Measurements from ENCODE around the gene ZNF777.
"Not testable (repeated sequence)": the region's sequence is repeated elsewhere in the genome, so short reads cannot be mapped to it uniquely, and the experiment has no call there.

The ZNF777 gene

DNA sequence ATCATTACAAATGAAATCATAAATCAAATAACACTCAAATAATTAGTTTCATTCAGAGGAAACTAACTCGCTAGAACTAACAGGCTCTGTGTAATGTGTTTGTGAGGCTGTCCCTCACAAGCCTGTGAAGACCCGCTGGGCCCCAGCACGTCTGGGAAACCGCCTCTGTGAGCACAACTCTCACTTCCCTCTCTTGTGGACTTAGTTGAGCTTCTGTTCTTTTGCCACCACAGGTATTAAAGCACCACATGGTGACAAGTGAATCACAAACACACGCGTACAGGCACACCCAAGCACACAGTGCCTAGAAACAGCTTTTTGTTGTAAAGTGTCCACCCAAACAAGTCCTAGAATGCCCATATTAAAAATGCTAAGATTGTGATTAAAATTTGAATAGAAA is 51.0 kb downstream of the ZNF777 start:
- no peak for DNase-seq

DNA sequence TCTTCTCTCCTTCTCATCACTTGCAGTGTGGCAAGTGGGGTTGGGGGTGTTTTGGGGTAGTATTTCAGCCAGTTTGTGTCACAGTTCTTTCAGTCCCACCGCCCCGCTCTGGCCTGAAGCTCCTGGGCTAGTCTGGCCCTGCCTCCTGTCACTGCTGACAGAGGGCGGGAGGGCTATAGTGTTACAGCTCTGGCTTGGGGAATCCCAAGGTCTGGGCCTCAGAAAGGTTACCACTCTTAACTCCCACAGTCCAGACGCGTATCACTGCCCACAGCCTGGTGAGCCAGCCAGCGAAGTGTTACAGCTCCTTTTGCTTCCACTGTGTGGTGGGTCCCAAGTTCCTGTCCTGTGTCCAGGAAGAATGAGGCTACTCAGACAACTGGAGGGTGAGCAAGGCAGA is 56.0 kb downstream of the ZNF777 start:
- no peak for DNase-seq

DNA sequence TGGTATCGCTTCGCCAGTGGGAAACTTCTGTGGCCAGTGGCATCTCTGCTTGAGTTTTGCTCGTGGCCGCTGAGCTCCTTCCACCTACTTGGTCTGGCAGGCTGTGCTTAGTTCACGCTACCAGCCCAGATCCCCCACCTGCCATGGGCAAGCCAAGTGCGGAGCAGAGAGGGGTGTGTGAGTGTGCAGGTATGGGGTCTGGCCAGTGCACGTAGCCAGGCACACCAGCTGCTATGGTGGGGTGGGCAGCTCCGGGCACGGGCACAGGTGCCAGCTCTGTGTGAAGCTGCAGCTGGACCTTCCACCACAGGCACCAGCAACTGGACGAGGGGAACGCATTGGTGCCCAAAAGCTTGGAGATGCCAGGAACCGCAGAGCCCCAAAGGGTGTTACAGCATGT is 56.5 kb downstream of the ZNF777 start:
- no peak for DNase-seq

DNA sequence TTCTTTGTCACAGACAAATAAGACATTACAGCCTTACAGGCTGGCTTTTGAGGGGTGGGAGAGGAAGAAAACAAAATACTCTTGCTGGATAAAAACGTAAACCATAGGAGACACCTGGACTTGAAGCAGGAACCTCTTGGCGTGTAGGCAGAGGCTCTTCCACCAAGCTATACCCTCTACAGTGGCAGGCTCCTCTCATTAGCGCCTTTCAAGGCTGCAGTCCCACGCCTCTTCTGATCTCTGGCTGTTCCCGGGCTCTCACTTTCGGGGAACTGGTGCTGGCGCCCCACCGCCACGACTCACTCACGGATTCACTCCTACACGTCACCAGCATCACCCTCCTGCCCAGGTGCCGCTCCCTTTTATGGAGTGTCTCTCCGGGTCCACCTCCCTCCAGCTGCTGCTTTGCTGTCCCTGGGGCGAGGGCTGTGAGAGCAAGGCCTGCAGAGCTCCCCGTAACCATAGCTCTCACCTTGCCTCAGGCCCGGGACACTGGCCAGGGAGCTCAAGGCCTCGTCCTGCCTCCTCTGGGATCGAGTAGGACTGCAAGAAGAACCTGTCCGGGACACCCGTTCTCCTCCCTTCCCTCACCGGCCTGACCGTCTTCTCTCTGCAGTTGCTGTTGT is 62.6 kb downstream of the ZNF777 start:
- no peak for DNase-seq

DNA sequence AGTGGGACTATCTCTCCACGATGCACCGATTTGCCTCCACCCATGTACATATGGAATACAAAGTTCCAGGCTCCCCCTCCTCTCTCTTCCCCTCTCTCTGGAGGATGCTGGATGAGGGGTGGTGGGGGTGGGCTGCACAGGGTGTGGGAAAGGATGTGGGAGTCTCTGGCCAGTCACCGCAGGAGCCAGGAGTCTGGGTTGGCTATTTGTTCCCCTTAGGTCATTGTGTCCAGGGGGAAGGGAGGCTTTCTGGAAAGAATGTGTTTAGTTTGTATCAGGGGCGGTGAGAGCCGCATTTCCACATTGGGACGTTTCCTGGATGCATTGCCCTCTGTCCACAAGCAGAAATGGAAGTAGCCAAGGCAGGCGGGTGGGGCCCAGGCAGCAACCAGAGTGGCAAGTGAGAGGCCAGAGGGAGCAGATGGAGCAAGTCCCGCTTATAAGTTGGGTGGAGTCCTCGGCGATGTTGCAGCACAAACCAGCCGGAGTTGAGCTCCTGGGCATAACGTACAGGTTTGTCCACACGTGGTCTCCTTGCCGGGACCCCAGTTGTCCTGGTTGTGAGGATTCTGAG is 63.3 kb downstream of the ZNF777 start:
- DNase-seq = no peak

DNA sequence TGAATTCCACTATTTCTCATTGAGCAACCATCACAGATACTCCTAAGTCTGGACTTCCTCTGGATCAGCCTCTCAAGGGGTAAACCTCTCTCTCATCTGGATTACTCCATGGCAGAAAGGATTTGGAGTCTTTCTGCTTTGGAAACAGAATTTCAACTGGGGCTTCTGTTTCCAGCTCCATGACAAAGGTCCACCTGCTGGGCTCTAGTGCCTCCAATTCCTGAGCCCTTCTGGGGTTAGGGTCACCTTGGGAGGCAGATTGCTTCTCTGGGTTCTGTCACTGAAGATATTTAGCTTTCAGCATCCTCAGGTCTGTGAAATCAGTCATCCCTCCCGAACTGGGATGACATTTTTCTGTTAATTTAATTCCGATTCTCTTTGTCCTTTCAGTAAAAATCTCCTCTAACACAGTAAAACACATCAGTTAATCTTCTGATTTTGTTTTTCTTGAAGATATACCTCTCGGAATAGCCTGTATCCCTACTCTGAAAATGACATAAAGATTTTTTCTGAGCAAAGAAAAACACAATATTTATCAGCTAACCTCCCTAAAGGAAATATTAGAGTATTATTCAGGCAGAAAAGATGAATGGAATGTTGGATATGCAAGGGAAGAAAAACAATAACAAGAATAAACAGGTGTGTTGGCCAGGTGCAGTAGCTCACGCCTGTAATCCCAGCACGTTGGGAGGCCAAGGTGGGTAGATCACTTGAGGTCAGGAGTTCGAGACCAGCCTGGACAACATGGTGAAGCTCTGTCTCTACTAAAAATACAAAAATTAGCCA is 72.1 kb downstream of the ZNF777 start:
- DNase-seq = not testable (repeated sequence)

DNA sequence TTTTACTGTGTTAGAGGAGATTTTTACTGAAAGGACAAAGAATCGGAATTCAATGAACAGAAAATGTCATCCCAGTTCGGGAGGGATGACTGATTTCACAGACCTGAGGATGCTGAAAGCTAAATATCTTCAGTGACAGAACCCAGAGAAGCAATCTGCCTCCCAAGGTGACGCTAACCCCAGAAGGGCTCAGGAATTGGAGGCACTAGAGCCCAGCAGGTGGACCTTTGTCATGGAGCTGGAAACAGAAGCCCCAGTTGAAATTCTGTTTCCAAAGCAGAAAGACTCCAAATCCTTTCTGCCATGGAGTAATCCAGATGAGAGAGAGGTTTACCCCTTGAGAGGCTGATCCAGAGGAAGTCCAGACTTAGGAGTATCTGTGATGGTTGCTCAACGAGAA is 74.3 kb downstream of the ZNF777 start:
- not testable (repeated sequence) for DNase-seq

DNA sequence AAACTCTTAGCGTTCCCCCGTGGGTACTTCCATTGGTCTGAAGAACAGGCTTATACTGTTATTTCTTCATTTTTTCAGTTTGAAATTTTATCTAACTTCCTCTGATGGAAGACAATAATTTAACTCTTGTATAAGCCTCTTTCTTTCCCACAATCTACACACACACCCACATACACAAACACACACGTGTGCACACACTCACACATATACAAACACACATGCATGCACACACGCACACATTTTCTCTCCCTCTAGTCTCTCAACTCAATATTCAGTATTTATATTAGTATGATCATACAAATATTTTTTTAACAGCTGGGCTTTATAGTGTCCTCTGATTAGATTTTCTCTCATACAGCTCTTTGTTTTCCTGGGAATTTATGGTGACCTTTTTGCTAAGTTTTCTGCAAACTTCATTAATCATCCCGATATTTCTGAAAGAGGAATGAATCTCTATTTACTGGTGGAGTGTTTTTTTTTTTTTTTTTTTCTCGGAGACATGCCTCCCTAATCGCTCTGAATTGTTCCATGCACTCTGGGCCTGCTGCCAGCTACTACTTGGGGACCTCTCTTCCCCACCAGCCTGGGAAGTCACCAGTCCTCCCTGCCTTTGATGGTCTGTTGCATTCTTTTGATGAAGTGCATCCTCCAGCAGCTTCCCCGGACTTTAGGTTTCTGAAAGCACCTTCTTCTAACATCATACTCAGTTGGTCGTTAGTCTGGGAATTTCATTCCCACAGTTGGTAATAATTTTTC is 75.5 kb downstream of the ZNF777 start:
- DNase-seq = no peak
